Lung (tissue), 12 donors: Measurements from ENCODE around the gene TFF3. TPM values are rescaled to one million over a fixed set of nuclear protein-coding genes. Genes with fewer than 3 reads are reported as not detected.

Experiments
- ATAC-seq: fragments of 200-7000 bp; cut with Tn5 transposase; one replicate; pipeline ENCODE4 v1.9.1; 2020; ENCODE audit warnings: moderate number of reproducible peaks; ENCODE audit not compliant: insufficient read depth, low FRiP score
- DNase-seq, 3 donors: peaks; one replicate each; pipeline ENCODE4 v3.0.0-alpha.2; 2013 to 2017
- H3K27ac ChIP-seq, 2 donors: one replicate each; pipeline ENCODE4 v1.5.1; 2013; ENCODE audit warnings: mild to moderate bottlenecking in 2 of 2, moderate library complexity in 2 of 2, control low read depth in 1 of 2, inconsistent platforms in 1 of 2, low read depth in 1 of 2, low read length in 1 of 2
- H3K27me3 ChIP-seq, 3 donors: one replicate each; pipeline ENCODE4 v1.5.1; 2013; ENCODE audit warnings: low read length in 2 of 3; ENCODE audit not compliant: control insufficient read depth in 3 of 3, insufficient read depth in 3 of 3
- H3K36me3 ChIP-seq, 4 donors: one replicate each; pipeline ENCODE4 v1.5.1; 2013; ENCODE audit warnings: low read length in 4 of 4, mild to moderate bottlenecking in 1 of 4, moderate library complexity in 1 of 4; ENCODE audit not compliant: control insufficient read depth in 4 of 4, insufficient read depth in 4 of 4
- H3K4me1 ChIP-seq, 5 donors: one replicate each; pipeline ENCODE4 v1.5.1; 2013; ENCODE audit warnings: low read length in 5 of 5, mild to moderate bottlenecking in 2 of 5, moderate library complexity in 1 of 5; ENCODE audit not compliant: control insufficient read depth in 5 of 5, insufficient read depth in 5 of 5
- H3K4me3 ChIP-seq: one replicate; pipeline ENCODE4 v1.5.1; 2013; ENCODE audit warnings: mild to moderate bottlenecking, control low read depth, moderate library complexity
- H3K9ac ChIP-seq, 2 donors: one replicate each; pipeline ENCODE4 v1.5.1; 2013; ENCODE audit warnings: low read length in 2 of 2, control low read depth in 1 of 2; ENCODE audit not compliant: insufficient read depth in 1 of 2
- H3K9me3 ChIP-seq, 4 donors: one replicate each; pipeline ENCODE4 v1.5.1; 2013; ENCODE audit warnings: low read length in 3 of 4, mild to moderate bottlenecking in 1 of 4, moderate library complexity in 1 of 4; ENCODE audit not compliant: control insufficient read depth in 4 of 4, insufficient read depth in 3 of 4
- CTCF ChIP-seq: IDR thresholded peaks from 2 replicates; pipeline ENCODE4 v1.5.1; 2012; ENCODE audit warnings: mild to moderate bottlenecking; ENCODE audit errors: control extremely low read depth, extremely low read depth
- WGBS, 2 donors: extraction: QIAGEN DNeasy Blood & Tissue Kit; methylation state at CpG; one replicate each; pipeline ENCODE4 v1.1.7; 2013; 5-methylcytosine and 5-hydroxymethylcytosine counted together
- polyA plus RNA-seq, 2 donors: library from polyadenylated mRNA; stranded (reverse); fragments of 200-250 nt; gene quantifications; one replicate each; pipeline ENCODE4 v1.2.1, GENCODE V29; 2013
- total RNA-seq, 2 donors: library from RNA; depleted of rRNA in 1 of 2; stranded (reverse); fragments of >200 nt in 1 of 2; gene quantifications; one replicate each; pipeline ENCODE4 v1.2.1, GENCODE V29; 2014 to 2021
- donor health status: control.
- donor health status: control.
- donor health status: Bipolar disorder and iron deficiency.
- donor health status: healthy.
- donor health status: DM: yes; HTN: yes; CAD: no.

The TFF3 gene
- total and polyA plus RNA-seq, 4 donors: 23.9 to 54.0 (median 34.3) TPM

- peaks cover 0 to 35% (median 3%) of the 10 kb centered on the region in 4 donors for H3K36me3 ChIP-seq
- H3K4me3 ChIP-seq: no peak overlapping the region
- TF ChIP-seq CTCF: no peak
- ATAC-seq (no peak), DNase-seq (no peak)
- WGBS, 2 donors: 89 to 93% methylated on average over 12 of the region's 12 CpGs
- H3K27ac ChIP-seq: no peak overlapping the region
- H3K9me3 ChIP-seq: no peaks in the 10 kb centered on the region
- H3K4me1 ChIP-seq: peaks cover 0 to 3% (median 0%) of the 10 kb centered on the region in 5 donors
- H3K9ac ChIP-seq: no peak overlapping the region
- H3K27me3 ChIP-seq: no peaks in the 10 kb centered on the region
These were observed 34.0 kb downstream of the TFF3 start for GRCh38 chr21:42281181-42281680.

DNA sequence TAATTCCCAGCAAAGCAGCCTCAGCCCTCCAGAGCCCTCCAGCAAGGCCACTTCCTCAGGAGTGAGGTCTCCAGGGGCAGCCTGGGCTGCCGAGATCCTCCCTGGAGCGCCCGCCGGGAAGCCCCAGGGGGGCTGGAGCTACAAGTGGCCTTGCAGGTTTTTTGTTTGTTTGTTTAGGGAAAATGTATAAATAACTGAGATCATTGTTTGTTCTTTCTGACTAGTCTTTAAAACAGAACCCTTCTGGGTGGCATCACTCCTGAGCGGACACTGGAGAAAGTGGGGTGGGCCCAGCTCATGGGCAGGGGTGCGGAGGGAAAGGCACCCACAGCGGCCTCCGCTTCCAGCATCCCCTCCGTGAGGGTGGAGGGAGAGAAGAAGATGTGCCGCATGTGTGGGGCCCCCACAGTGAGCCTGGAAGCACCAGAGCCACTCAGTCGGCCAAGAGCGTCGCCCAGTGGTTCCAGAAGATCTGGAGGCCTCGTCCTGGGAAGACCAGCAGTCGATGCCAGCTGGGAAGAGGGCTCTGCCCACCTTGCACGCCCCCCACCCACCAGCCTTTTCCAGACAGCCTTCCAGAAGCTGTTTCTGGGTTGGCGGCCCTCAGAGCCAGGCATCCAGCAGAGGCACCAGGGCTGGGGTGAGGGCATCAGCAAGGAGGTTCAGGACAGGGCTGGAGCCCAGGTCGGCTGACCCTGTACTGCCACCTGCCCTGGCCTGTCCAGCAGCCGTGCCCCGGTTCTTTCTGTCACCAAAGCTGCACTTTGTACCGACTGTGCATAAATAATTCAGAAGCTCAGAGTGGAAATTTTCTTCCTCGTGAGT is 34.6 kb downstream of the TFF3 start:
- H3K4me3 ChIP-seq: no peak overlapping the region
- peaks cover 0 to 3% (median 0%) of the 10 kb centered on the region in 5 donors for H3K4me1 ChIP-seq
- no peaks in the 10 kb centered on the region for H3K9me3 ChIP-seq
- TF ChIP-seq CTCF: no peak
- no peak overlapping the region for H3K9ac ChIP-seq
- 91 to 95% methylated on average over 17 to 22 of the region's 22 CpGs for WGBS, 2 donors
- peaks cover 0 to 38% (median 1%) of the 10 kb centered on the region in 4 donors for H3K36me3 ChIP-seq
- H3K27me3 ChIP-seq: no peaks in the 10 kb centered on the region
- DNase-seq (no peak), ATAC-seq (no peak)
- H3K27ac ChIP-seq: no peak overlapping the region

- Histone ChIP-seq H3K36me3 (peaks cover 0 to 43% (median 1%) of the 10 kb centered on the region in 4 donors), H3K4me3 (no peak overlapping the region), H3K4me1 (peaks cover 0 to 3% (median 0%) of the 10 kb centered on the region in 5 donors), H3K9me3 (no peaks in the 10 kb centered on the region), H3K27ac (no peak overlapping the region), H3K9ac (no peak overlapping the region), H3K27me3 (no peaks in the 10 kb centered on the region)
- DNase-seq (no peak), ATAC-seq (no peak)
- WGBS, 2 donors: 90 to 96% methylated on average over 11 of the region's 11 CpGs
- no peak for TF ChIP-seq CTCF
These were observed 35.3 kb downstream of the TFF3 start for GRCh38 chr21:42279888-42280287.
